Lower leg skin (tissue), 3 donors: ENCODE results near the gene CACNA1S.

Experiments
- POLR2A ChIP-seq, 2 donors: fragments of 450-650 bp; IDR thresholded peaks; one replicate each; pipeline ENCODE4 v1.6.1; 2016 to 2017; ENCODE audit warnings: antibody characterized with exemption in 2 of 2, mild to moderate bottlenecking in 1 of 2, moderate library complexity in 1 of 2
- TF ChIP-seq, protein P1 (sequence below), 3 donors: fragments of 450-650 bp; IDR thresholded peaks; one replicate each; pipeline ENCODE4 v1.5.1; 2016; ENCODE audit warnings: antibody characterized with exemption in 3 of 3, mild to moderate bottlenecking in 3 of 3, moderate library complexity in 2 of 3

DNA sequence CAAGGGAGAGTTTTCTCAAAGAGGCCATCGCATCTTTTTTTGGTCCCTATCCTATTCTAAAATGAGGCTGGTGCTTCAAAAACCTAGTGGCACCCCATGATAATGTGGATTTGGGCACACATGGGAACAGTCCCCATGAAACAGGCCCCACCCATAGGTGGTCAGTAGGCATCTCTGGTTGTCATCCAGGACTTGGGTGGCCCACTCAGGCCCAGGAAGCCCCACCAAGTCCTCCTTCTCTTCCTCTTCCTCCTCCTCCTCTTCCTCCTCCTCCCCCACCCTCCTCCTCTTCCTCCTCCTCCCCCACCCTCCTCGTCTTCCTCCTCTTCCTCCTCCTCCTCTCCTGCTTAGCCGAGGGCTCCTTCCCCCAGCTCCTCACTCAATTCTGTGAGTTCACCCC, 554 bp downstream of the CACNA1S start:
- TF ChIP-seq POLR2A (IDR thresholded peaks at IDR 0.05) = no peak
- TF ChIP-seq, protein P1, sequence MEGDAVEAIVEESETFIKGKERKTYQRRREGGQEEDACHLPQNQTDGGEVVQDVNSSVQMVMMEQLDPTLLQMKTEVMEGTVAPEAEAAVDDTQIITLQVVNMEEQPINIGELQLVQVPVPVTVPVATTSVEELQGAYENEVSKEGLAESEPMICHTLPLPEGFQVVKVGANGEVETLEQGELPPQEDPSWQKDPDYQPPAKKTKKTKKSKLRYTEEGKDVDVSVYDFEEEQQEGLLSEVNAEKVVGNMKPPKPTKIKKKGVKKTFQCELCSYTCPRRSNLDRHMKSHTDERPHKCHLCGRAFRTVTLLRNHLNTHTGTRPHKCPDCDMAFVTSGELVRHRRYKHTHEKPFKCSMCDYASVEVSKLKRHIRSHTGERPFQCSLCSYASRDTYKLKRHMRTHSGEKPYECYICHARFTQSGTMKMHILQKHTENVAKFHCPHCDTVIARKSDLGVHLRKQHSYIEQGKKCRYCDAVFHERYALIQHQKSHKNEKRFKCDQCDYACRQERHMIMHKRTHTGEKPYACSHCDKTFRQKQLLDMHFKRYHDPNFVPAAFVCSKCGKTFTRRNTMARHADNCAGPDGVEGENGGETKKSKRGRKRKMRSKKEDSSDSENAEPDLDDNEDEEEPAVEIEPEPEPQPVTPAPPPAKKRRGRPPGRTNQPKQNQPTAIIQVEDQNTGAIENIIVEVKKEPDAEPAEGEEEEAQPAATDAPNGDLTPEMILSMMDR (IDR thresholded peaks at IDR 0.05) = no peak
